ENCODE measurements around the gene ARHGAP4.

Gene ARHGAP4

DNA sequence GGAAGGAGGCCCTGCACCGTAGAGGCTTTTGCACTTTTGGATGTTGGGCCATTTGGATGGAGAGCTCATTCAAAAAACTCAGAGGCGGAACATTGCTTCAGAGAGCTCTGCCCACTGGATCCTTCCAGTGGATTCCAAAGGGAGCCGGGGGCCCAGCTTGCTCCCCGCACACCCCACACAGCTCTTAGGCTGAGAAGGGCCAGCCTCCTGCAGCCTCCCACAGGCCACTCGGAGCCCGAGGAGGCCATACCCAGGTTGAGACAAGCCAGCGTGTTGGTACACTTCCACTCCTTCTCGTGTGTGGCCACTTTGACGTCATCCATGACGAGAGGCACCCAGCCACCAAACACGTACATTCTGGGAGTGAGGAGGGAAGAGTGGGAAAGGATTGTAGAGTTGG is 35.2 kb upstream of the ARHGAP4 start:
- DNase-seq = no peak

GRCh38 chrX:153960786-153961185 is 34.7 kb upstream of the ARHGAP4 start:
- DNase-seq = no peak

DNA sequence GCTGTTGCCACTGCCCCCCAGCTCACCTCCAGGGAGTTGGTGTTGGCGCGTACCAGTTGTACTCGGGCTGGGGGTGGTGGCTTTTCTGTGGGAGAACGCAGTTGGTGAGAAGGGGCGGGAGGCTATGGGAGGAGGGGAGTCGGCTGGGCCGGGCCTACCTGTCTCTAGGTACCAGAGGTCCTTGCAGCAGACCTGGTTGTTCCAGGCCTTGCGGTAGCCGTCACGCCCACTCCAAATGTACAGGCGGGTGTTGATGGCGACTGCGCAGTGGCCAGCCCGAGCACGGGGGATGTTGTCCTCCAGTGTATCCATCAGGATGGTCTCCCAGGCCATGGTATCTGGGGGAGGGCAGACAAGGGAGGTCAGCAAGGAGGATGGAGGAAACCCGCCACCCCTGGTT is 34.0 kb upstream of the ARHGAP4 start:
- no peak for DNase-seq

- no peak for DNase-seq
These were observed 33.6 kb upstream of the ARHGAP4 start for GRCh38 chrX:153959649-153960048.

- no peak for DNase-seq
These were observed 32.5 kb upstream of the ARHGAP4 start for GRCh38 chrX:153958605-153959004.

- DNase-seq = no peak
These were observed 31.2 kb upstream of the ARHGAP4 start for GRCh38 chrX:153957224-153957623.

GRCh38 chrX:153956044-153956907 is 30.2 kb upstream of the ARHGAP4 start:
- no peak for DNase-seq

DNA sequence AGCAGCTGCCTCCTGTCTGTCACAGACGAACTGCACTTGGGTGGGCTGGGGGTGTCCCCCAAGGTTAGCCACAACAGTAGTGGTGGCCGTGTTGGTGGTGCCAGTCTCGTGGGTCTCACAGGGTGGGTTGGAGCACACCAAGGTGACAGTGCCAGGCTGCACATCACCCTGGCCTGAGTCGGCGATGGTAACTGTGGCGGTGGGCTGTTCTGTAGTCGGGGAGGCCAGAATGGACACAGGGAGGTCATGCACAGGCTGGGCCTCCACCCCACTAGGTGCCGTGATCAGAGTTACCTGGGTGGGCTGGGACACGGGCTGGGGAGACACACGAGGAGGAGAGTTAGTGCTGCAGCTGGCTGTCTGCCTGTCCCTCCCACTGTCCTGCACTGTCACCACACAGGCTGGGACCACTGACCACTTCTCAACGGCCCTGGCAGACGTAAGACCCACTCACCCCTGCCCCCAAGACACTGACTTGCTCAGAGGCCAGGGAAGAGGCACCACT is 29.2 kb upstream of the ARHGAP4 start:
- no peak for DNase-seq

DNA sequence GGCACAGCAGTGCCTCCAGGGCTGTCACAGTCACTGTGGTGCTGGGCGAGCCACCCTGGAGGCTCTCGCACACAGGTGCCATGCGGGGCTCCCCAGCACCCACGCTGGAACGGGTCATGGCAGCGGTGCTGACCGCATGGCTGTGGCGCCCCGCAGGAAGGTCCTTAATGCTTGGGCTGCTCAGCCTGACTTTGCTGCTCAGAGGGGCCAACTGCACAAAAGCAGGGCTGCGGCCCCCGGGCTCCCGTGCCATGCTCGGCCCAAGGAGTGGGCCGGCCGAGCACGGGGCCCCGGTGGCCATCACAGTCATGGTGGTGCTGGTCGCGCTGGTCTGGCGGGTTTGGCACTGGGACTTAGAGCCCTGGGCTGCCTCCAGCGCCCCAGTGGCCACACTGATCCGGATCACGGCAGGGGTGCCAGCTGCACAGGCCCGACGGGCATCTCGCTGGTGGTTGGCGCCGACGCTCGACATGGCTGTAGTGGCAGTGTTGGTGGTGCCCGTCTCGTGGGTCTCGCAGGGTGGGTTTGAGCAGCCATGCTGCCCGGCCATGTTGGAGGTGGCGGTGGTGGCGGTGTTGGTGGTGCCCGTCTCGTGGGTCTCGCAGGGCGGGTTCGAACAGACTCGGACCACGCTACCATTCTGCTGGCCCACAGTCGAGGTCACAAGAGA is 28.6 kb upstream of the ARHGAP4 start:
- DNase-seq = no peak

GRCh38 chrX:153953892-153954557 is 28.0 kb upstream of the ARHGAP4 start:
- no peak for DNase-seq

DNA sequence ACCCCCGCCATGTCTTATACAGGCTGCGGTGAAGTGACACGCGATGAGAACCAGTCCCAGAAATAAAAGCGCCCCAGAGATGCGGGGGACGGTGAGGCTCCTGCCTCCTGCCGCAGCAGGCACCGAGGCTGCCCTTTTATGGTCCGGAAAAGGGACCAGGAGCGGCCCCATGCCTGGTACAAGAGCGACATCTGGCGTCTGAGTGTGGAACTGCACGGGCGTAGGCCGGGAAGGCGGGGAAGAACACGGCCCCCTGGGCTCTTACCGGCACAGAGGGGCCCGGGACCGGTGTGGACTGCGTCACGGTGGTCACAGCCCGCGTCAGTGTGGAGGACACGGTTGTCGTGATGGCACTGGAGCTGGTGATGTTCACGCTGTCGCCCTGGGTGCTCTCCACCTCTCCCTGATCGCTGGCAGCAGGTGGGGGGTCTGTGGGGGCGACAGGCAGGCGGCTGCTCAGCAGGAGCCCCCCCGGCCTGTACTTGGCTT is 27.3 kb upstream of the ARHGAP4 start:
- DNase-seq = peak; percentile 8 to 31

DNA sequence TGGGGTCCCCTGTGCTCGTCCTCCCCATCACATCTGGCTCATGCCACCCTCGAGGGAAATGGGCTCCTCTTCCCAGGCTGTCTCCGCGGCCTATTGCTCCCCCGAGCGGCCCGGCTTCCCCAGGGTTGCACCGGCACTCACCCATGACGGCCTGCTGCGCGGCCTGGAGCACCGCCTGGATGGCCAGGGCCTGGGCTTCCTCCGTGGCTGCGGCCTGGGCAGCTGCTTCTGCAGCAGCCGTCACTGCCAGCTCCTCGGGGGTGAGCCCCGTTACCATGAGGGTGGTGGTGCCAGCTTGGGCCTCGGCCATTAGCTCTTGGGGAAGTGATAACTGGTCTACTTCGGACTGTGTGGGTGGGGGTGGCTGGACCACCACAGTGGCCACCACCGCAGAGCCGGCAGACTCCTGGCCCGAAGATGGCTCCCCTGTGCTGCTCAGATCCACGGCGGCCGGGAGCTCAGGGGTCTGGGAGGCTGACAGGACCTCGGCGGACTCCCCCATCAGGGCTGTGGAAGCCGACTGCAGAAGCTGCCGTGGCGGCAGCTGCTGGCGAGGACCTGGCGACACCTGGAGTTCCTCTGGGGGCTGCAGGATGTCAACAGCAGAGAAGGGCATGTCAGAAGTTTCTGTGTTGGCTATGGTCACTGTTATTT is 26.4 kb upstream of the ARHGAP4 start:
- DNase-seq = no peak

- DNase-seq = no peak
These were observed 25.8 kb upstream of the ARHGAP4 start for GRCh38 chrX:153951683-153952372.

GRCh38 chrX:153950127-153950526 is 24.1 kb upstream of the ARHGAP4 start:
- DNase-seq = no peak

DNA sequence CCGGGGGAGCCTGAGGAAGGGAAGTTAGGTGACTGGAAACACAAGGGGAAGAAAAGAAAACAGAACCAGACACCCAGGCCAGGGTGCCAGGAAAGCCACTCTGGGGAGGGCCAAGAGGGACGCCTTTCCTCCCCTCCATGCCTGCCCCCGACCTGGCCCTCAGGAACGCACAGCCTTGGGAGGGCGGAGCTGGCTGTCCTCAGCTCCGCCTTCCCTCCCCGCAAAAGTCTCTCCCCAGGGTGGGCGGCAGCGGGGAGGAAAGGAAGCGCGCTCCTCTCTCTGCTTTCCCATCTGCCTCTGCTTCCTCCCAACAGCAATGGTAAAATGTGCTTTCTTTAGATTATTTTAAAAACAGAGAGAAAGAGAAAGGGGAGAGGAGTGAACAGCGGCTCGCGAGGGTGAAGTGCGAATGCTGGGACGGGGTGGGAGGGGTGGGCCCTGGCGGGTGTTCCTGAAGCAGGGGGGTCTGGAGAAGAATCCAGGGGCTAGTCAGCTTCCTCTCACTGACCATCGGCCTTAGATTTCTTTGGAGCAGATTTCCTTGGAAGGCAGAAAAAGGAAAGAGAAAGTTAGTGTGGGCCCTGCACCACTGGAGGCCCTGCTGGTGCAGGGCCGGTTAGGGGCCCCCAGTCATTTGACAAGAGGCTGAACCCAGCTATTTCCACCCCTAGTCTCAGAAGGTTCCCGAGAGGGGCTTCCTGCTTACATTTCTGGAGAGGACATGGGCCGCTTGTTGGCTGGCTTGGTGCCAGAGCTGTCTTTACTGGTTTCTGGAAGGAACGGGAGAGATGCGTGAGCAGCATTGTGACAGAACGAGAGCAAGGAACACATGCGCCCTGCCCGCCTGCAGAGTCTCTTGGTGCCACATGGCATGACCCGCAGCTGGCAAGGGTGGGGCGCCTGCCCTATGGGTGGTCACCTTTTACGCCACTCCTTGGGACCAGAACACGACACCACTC is 23.1 kb upstream of the ARHGAP4 start:
- no peak for DNase-seq

- no peak for DNase-seq
These were observed 22.0 kb upstream of the ARHGAP4 start for GRCh38 chrX:153948002-153948466.

GRCh38 chrX:153947009-153947769 is 21.1 kb upstream of the ARHGAP4 start:
- peak; percentile 29 to 32 for DNase-seq

DNA sequence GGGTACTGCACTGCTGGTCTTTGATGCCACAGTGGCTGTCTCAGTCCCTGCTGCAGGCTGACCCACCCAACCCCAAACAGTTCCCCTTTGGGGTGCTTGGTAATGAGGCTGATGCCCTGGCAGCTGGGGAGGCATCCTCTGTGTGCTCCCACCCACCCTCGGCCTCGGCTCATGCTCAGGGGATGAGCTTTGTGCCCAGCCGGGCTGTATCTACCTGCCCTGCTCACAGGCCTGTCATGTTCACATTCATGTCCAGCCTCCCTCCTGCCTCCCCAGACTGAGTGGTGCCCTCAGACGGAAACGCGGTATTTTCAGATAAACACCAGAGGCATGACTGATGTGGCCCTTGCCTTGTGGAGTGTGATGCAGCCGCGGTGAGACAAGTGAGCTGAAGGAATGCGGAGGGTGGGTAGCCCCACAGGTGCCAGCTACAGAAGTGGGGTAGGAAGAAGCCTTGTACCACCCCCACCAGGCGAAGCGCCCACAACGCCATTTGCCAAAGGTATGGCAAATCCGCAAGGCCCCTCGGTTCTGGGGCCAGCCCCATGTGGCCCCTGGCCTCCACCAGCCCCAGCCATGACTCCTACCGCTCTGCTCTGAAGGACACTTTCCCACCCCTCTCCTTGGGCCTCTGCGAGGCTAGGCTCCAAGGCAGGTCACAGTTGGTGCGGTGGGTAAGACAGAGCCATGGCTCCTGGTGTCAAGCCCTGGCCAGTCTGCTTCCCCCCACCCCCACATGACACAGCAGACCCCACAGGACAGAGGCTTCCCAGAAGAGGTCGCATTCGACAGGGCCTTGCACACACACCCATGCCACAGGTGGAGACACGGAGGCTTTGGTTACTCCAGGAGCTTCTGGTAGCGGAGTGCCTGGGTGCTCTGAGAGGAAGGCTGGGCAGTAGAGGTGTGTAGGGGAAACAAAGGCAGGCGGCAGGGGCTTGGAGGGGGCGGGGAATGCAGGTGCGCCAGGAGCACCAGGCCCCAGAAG is 20.2 kb upstream of the ARHGAP4 start:
- no peak for DNase-seq

- DNase-seq = no peak
These were observed 18.7 kb upstream of the ARHGAP4 start for GRCh38 chrX:153944800-153945150.

Data from hippocampal formation (tissue), 2 donors.